Measurements from ENCODE around the gene CRADD.

DNA sequence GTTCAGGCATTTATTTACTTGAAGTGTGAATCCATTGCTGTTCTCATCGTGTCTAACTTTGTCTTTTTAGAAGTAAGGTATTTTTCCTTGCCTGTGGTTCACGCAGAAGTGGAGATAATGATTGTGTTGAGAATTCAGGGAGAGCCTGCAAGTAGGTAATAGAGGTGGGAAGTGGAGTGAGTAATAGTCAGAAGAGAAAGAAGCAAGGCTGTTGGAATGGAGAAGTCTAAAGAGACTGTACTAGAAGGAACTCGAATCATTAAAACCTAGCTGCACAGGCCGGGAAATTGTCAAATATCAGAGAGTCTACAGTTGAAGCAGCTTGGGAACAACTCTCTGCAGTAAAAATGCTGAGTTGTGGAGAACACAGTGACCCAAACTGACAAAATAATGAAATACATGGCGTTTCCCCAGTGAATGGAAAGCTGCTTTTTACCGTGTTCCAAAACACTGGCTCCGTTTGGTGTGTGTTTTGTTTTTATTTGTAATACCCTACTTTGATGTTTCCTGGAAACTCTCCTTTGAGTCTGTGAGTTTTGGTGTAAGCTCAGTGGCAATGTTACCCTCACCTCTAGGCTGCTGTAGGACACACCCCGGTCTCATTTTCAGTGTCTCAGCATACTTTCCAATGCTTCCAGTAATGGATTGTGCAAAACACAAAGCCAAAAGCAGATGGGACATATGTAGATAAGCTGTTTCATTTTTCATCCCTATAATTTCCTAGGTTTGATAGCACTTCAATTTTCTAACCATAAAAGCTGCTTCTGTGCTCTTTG, 146.6 kb downstream of the CRADD start:
- TF ChIP-seq, protein P1, sequence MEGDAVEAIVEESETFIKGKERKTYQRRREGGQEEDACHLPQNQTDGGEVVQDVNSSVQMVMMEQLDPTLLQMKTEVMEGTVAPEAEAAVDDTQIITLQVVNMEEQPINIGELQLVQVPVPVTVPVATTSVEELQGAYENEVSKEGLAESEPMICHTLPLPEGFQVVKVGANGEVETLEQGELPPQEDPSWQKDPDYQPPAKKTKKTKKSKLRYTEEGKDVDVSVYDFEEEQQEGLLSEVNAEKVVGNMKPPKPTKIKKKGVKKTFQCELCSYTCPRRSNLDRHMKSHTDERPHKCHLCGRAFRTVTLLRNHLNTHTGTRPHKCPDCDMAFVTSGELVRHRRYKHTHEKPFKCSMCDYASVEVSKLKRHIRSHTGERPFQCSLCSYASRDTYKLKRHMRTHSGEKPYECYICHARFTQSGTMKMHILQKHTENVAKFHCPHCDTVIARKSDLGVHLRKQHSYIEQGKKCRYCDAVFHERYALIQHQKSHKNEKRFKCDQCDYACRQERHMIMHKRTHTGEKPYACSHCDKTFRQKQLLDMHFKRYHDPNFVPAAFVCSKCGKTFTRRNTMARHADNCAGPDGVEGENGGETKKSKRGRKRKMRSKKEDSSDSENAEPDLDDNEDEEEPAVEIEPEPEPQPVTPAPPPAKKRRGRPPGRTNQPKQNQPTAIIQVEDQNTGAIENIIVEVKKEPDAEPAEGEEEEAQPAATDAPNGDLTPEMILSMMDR (IDR thresholded peaks at IDR 0.05): no peak
- TF ChIP-seq TEAD4 (IDR thresholded peaks at IDR 0.05; ENCODE audit: borderline replicate concordance, insufficient read depth): no peak
- TF ChIP-seq, protein P2, sequence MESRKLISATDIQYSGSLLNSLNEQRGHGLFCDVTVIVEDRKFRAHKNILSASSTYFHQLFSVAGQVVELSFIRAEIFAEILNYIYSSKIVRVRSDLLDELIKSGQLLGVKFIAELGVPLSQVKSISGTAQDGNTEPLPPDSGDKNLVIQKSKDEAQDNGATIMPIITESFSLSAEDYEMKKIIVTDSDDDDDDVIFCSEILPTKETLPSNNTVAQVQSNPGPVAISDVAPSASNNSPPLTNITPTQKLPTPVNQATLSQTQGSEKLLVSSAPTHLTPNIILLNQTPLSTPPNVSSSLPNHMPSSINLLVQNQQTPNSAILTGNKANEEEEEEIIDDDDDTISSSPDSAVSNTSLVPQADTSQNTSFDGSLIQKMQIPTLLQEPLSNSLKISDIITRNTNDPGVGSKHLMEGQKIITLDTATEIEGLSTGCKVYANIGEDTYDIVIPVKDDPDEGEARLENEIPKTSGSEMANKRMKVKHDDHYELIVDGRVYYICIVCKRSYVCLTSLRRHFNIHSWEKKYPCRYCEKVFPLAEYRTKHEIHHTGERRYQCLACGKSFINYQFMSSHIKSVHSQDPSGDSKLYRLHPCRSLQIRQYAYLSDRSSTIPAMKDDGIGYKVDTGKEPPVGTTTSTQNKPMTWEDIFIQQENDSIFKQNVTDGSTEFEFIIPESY (IDR thresholded peaks at IDR 0.05; ENCODE audit: borderline replicate concordance, low read depth): no peak
- no peak for TF ChIP-seq EP300 (IDR thresholded peaks at IDR 0.05; ENCODE audit: borderline replicate concordance in 1 of 2, low read depth in 1 of 2, low read length in 1 of 2)
- no peak for TF ChIP-seq JUND (IDR thresholded peaks at IDR 0.05)
- TF ChIP-seq, protein P3, sequence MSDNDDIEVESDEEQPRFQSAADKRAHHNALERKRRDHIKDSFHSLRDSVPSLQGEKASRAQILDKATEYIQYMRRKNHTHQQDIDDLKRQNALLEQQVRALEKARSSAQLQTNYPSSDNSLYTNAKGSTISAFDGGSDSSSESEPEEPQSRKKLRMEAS (IDR thresholded peaks at IDR 0.05; ENCODE audit: low read depth): no peak
- TF ChIP-seq, protein P4, sequence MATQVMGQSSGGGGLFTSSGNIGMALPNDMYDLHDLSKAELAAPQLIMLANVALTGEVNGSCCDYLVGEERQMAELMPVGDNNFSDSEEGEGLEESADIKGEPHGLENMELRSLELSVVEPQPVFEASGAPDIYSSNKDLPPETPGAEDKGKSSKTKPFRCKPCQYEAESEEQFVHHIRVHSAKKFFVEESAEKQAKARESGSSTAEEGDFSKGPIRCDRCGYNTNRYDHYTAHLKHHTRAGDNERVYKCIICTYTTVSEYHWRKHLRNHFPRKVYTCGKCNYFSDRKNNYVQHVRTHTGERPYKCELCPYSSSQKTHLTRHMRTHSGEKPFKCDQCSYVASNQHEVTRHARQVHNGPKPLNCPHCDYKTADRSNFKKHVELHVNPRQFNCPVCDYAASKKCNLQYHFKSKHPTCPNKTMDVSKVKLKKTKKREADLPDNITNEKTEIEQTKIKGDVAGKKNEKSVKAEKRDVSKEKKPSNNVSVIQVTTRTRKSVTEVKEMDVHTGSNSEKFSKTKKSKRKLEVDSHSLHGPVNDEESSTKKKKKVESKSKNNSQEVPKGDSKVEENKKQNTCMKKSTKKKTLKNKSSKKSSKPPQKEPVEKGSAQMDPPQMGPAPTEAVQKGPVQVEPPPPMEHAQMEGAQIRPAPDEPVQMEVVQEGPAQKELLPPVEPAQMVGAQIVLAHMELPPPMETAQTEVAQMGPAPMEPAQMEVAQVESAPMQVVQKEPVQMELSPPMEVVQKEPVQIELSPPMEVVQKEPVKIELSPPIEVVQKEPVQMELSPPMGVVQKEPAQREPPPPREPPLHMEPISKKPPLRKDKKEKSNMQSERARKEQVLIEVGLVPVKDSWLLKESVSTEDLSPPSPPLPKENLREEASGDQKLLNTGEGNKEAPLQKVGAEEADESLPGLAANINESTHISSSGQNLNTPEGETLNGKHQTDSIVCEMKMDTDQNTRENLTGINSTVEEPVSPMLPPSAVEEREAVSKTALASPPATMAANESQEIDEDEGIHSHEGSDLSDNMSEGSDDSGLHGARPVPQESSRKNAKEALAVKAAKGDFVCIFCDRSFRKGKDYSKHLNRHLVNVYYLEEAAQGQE (IDR thresholded peaks at IDR 0.05; ENCODE audit: low read depth, low read length): no peak
- TF ChIP-seq CHD2 (IDR thresholded peaks at IDR 0.05; ENCODE audit: low read length, partially characterized antibody): no peak
- no peak for TF ChIP-seq YY1 (IDR thresholded peaks at IDR 0.05; ENCODE audit: low read depth)
- TF ChIP-seq SIN3A (IDR thresholded peaks at IDR 0.05; ENCODE audit: borderline replicate concordance, low read depth, low read length): no peak
- TF ChIP-seq POLR2AphosphoS5 (IDR thresholded peaks at IDR 0.05; ENCODE audit: low read depth, low read length): no peak
- no peak for TF ChIP-seq MEF2A (IDR thresholded peaks at IDR 0.05; ENCODE audit: borderline replicate concordance, low read depth)
